IMR-90 (cell line): ENCODE data around the gene CYB5A. TPM values are rescaled to one million over a fixed set of nuclear protein-coding genes. Genes with fewer than 3 reads are reported as not detected.

Experiments
- ATAC-seq: fragments of 200-7000 bp; cut with Tn5 transposase; 2 replicates; pipeline ENCODE4 v1.9.1; 2020; ENCODE audit warnings: low read depth, mild to moderate bottlenecking, moderate library complexity
- BruUV-seq: library from RNA; stranded (reverse); fragments of 400-500 nt; replicated peaks from 2 replicates; lab custom pipeline; 2021; lab: Mats Ljungman, UMichigan
- CTCF ChIA-PET: fragments of 300-600 bp; formaldehyde crosslinking; extraction: SDS; loops from one replicate; lab custom pipeline; 2021; ENCODE audit warnings: antibody characterized with exemption; lab: Yijun Ruan, JAX
- POLR2A ChIA-PET: fragments of 300-600 bp; sonication (Branson Sonifier 250); formaldehyde crosslinking; loops from one replicate; lab custom pipeline; 2022; ENCODE audit warnings: antibody characterized with exemption; ENCODE audit not compliant: unreplicated experiment; lab: Charles Lee
- DNase-seq: peaks from one replicate; pipeline ENCODE4 v3.0.0; 2013
- H2AFZ ChIP-seq: replicated peaks from 2 replicates; pipeline ENCODE3; 2013; ENCODE audit warnings: low read length, mild to moderate bottlenecking; ENCODE audit not compliant: poor library complexity
- H2AK5ac ChIP-seq: 2 replicates; pipeline ENCODE4 v1.6.1; 2013; ENCODE audit warnings: low read depth, low read length, inconsistent platforms
- H2AK9ac ChIP-seq: replicated peaks from 2 replicates; pipeline ENCODE3; 2013; ENCODE audit warnings: mild to moderate bottlenecking, low read depth, low read length, moderate library complexity; ENCODE audit not compliant: poor library complexity
- H2BK120ac ChIP-seq: 2 replicates; pipeline ENCODE4 v1.6.1; 2013; ENCODE audit warnings: low read depth, low read length, inconsistent platforms
- H2BK15ac ChIP-seq: 3 replicates; pipeline ENCODE4 v1.6.1; 2013; ENCODE audit warnings: low read depth, low read length, inconsistent platforms
- H2BK20ac ChIP-seq: 2 replicates; pipeline ENCODE4 v1.6.1; 2013; ENCODE audit warnings: low read depth, mild to moderate bottlenecking, inconsistent platforms, low read length, moderate library complexity
- H2BK5ac ChIP-seq: 2 replicates; pipeline ENCODE4 v1.6.1; 2013; ENCODE audit warnings: mild to moderate bottlenecking, low read depth, low read length, inconsistent platforms; ENCODE audit not compliant: poor library complexity, severe bottlenecking
- H3K14ac ChIP-seq: replicated peaks from 2 replicates; pipeline ENCODE4 v1.6.1; 2013; ENCODE audit warnings: low read depth, low read length, inconsistent platforms
- H3K18ac ChIP-seq: 2 replicates; pipeline ENCODE4 v1.6.1; 2013; ENCODE audit warnings: low read depth, low read length, control low read depth
- H3K23ac ChIP-seq: 2 replicates; pipeline ENCODE4 v1.6.1; 2013; ENCODE audit warnings: low read depth, low read length, inconsistent platforms
- H3K27ac ChIP-seq: 2 replicates; pipeline ENCODE4 v1.5.1; 2013; ENCODE audit warnings: mild to moderate bottlenecking, control low read depth, low read length; ENCODE audit not compliant: insufficient read depth
- H3K27me3 ChIP-seq: 2 replicates; pipeline ENCODE4 v1.6.1; 2013; ENCODE audit warnings: low read length; ENCODE audit not compliant: control insufficient read depth, insufficient read depth
- H3K36me3 ChIP-seq: 2 replicates; pipeline ENCODE4 v1.6.1; 2013; ENCODE audit warnings: low read length, mixed read lengths; ENCODE audit not compliant: control insufficient read depth, insufficient read depth
- H3K4ac ChIP-seq: 2 replicates; pipeline ENCODE4 v1.6.1; 2013; ENCODE audit warnings: low read depth, low read length, inconsistent platforms
- H3K4me1 ChIP-seq: 2 replicates; pipeline ENCODE4 v1.6.1; 2013; ENCODE audit warnings: low read length, mixed read lengths; ENCODE audit not compliant: control insufficient read depth, insufficient read depth
- H3K4me2 ChIP-seq: 2 replicates; pipeline ENCODE4 v1.6.1; 2013; ENCODE audit warnings: low read depth, mild to moderate bottlenecking, control low read depth, low read length, moderate library complexity
- H3K4me3 ChIP-seq: 2 replicates; pipeline ENCODE4 v1.5.1; 2013; ENCODE audit warnings: low read depth, mild to moderate bottlenecking, control low read depth, low read length, moderate library complexity; ENCODE audit not compliant: insufficient read depth
- H3K56ac ChIP-seq: 2 replicates; pipeline ENCODE4 v1.6.1; 2013; ENCODE audit warnings: low read length, inconsistent platforms; ENCODE audit not compliant: insufficient read depth; ENCODE audit errors: extremely low read depth
- H3K79me1 ChIP-seq, 2 experiments: 2 replicates each; pipeline ENCODE4 v1.6.1; 2013; ENCODE audit warnings: low read length in 2 of 2, inconsistent platforms in 1 of 2, low read depth in 1 of 2
- H3K9ac ChIP-seq: 2 replicates; pipeline ENCODE4 v1.6.1; 2013; ENCODE audit warnings: low read depth, low read length, control low read depth
- H3K9me1 ChIP-seq: 2 replicates; pipeline ENCODE4 v1.6.1; 2013; ENCODE audit warnings: low read length, inconsistent platforms; ENCODE audit not compliant: insufficient read depth
- H3K9me3 ChIP-seq: 2 replicates; pipeline ENCODE4 v1.6.1; 2013; ENCODE audit warnings: low read length; ENCODE audit not compliant: control insufficient read depth, insufficient read depth
- H4K20me1 ChIP-seq: 2 replicates; pipeline ENCODE4 v1.6.1; 2013; ENCODE audit warnings: low read length, inconsistent platforms; ENCODE audit not compliant: insufficient read depth
- H4K5ac ChIP-seq: 2 replicates; pipeline ENCODE4 v1.6.1; 2013; ENCODE audit warnings: mild to moderate bottlenecking, low read depth, low read length, control low read depth
- H4K8ac ChIP-seq, 2 experiments: 2 replicates each; pipeline ENCODE4 v1.6.1; 2013; ENCODE audit warnings: low read depth in 2 of 2, low read length in 2 of 2, control low read depth in 1 of 2, inconsistent platforms in 1 of 2
- H4K91ac ChIP-seq: 2 replicates; pipeline ENCODE4 v1.6.1; 2013; ENCODE audit warnings: low read depth, low read length, inconsistent platforms; ENCODE audit not compliant: insufficient read depth
- BHLHE40 ChIP-seq: fragments of 150-350 bp; IDR thresholded peaks from 2 replicates; pipeline ENCODE4 v1.6.1; 2016; ENCODE audit warnings: mild to moderate bottlenecking, low read depth, low read length
- CHD1 ChIP-seq: IDR thresholded peaks from 2 replicates; pipeline ENCODE4 v1.6.1; 2012; ENCODE audit warnings: low read depth, low read length, improper control_type of control experiment
- POLR2A ChIP-seq: IDR thresholded peaks from 2 replicates; pipeline ENCODE4 v1.6.1; 2012; ENCODE audit warnings: mild to moderate bottlenecking, low read depth, low read length
- WGBS, 2 experiments: methylation state at CpG; one replicate each; pipeline versions ENCODE4 v1.1.5 to v1.1.7; 2013; ENCODE audit warnings: missing lambda C conversion rate in 2 of 2; ENCODE audit not compliant: insufficient read length in 1 of 2; ENCODE audit errors: extremely low coverage in 2 of 2; 5-methylcytosine and 5-hydroxymethylcytosine counted together
- dilution Hi-C: fragments of 300-500 bp; cut with HindIII; formaldehyde crosslinking; loops from one replicate; pipeline ENCODE4 v1.14.3; 2018; ENCODE audit warnings: low sequenced_read_pairs; ENCODE audit not compliant: unreplicated experiment
- in situ Hi-C: fragments of 300-500 bp; cut with MboI; formaldehyde crosslinking; loops from 3 replicates; pipeline ENCODE4 v1.14.3; 2019; ENCODE audit warnings: low sequenced_read_pairs, inconsistent platforms, mixed read lengths
- intact Hi-C: fragments of 100-400 bp; cut with micrococcal nuclease; formaldehyde crosslinking; loops from 2 replicates; pipeline ENCODE4 v1.10.0; 2022
- polyA plus RNA-seq, 3 experiments: library from polyadenylated mRNA; depleted of rRNA; stranded (reverse); fragments of >200 nt; gene quantifications; 2 replicates each; pipeline ENCODE4 v1.2.3, GENCODE V29; 2012; ENCODE audit warnings: low replicate concordance in 1 of 3
- total RNA-seq: library from RNA; depleted of rRNA; stranded (reverse); fragments of >200 nt; gene quantifications from 2 replicates; pipeline ENCODE4 v1.2.3, GENCODE V29; 2012

The CYB5A gene
- total and polyA plus RNA-seq, 2 of the 4 experiments (the other 2 are of a cell fraction): 13.4 to 47.9 TPM

DNA sequence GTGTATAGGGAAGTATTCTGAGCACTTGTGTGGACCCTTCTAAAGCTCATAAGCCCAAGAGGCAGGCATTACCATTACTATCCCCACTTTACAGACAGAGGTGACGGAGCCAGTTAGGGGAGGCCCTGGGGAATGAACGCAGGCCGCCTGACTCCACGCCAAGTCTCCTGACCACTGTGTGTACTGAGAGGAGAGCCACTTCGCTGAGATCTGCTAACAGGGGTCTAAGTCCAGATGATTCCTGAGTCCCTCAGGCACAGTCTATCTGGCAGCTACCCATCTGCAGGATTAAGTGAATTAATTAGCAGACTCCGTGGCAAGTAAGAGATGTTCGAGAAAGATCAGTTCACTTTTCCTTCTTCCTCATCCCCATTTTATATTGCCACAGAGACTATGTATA is 13.7 kb downstream of the CYB5A start:
- ATAC-seq (no peak), DNase-seq (no peak)
- H3K27me3 ChIP-seq: no peaks in the 10 kb centered on the region
- no peak overlapping the region for H3K4me3 ChIP-seq
- no peak overlapping the region for H2BK20ac ChIP-seq
- H4K20me1 ChIP-seq: peaks cover 5% of the 10 kb centered on the region; the same call in 1 of the 2 replicates
- H3K23ac ChIP-seq: no peak overlapping the region
- in situ Hi-C loops (no loop called here), intact Hi-C loops (no loop called here), dilution Hi-C loops (no loop called here)
- H4K5ac ChIP-seq: no peak overlapping the region
- H3K18ac ChIP-seq: no peak overlapping the region
- no peak overlapping the region for H3K56ac ChIP-seq
- H3K9ac ChIP-seq: no peak overlapping the region
- H2AFZ ChIP-seq: no peak overlapping the region
- no peak overlapping the region for H3K4ac ChIP-seq
- no peaks in the 10 kb centered on the region for H3K9me3 ChIP-seq
- no TSS peak for BruUV-seq
- POLR2A ChIA-PET: no interaction called here
- peaks cover 10 to 43% of the 10 kb centered on the region in 2 experiments for H3K79me1 ChIP-seq
- WGBS, 2 experiments: no CpG with 5 or more reads among the region's 7 CpGs
- H3K4me2 ChIP-seq: no peak overlapping the region
- H2AK5ac ChIP-seq: no peak overlapping the region
- H4K91ac ChIP-seq: no peak overlapping the region
- no peak overlapping the region for H3K27ac ChIP-seq
- H2AK9ac ChIP-seq: no peak overlapping the region
- H2BK15ac ChIP-seq: no peak overlapping the region
- peaks cover 10% of the 10 kb centered on the region; the same call in 1 of the 2 replicates for H3K9me1 ChIP-seq
- H3K14ac ChIP-seq: no peak overlapping the region
- H2BK120ac ChIP-seq: no peak overlapping the region
- H3K36me3 ChIP-seq: no peaks in the 10 kb centered on the region
- H3K4me1 ChIP-seq: peaks cover 4% of the 10 kb centered on the region; the same call in 1 of the 2 replicates
- TF ChIP-seq BHLHE40 (no peak), CHD1 (no peak), POLR2A (no peak)
- CTCF ChIA-PET: no interaction called here
- H4K8ac ChIP-seq: no peak overlapping the region
- H2BK5ac ChIP-seq: no peak overlapping the region
